Hematopoietic multipotent progenitor cell treated with erythropoietin and hydrocortisone succinate and interleukin-3 and kit ligand, for 17 days (in vitro differentiated cells): Measurements from ENCODE around the gene AP4S1.
"Not testable (repeated sequence)": the region's sequence is repeated elsewhere in the genome, so short reads cannot be mapped to it uniquely, and the experiment has no call there.

Experiments used
- DNase-seq: peaks from one replicate; pipeline ENCODE4 v3.0.0-alpha.2; 2015; ENCODE audit warnings: low spot score

The AP4S1 gene

DNA sequence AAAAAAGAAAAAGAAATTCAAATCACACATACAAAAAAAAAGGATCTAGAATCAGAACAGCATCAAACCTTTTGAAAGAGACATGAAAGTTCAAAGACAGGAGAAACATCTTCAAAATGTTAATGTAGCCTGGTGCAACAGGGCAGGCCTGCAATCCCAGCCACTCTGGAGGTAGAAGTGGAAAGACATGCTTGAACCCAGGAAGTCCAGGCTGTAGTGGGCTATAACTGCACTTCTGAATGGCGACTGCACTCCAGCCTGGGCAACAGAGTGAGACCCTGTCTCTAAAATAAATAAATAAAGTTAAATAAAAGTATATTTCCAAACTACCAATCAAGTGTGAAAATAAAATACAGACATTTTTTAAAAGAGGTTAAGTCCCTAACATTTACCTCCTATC is 18.7 kb upstream of the AP4S1 start:
- no peak for DNase-seq

DNA sequence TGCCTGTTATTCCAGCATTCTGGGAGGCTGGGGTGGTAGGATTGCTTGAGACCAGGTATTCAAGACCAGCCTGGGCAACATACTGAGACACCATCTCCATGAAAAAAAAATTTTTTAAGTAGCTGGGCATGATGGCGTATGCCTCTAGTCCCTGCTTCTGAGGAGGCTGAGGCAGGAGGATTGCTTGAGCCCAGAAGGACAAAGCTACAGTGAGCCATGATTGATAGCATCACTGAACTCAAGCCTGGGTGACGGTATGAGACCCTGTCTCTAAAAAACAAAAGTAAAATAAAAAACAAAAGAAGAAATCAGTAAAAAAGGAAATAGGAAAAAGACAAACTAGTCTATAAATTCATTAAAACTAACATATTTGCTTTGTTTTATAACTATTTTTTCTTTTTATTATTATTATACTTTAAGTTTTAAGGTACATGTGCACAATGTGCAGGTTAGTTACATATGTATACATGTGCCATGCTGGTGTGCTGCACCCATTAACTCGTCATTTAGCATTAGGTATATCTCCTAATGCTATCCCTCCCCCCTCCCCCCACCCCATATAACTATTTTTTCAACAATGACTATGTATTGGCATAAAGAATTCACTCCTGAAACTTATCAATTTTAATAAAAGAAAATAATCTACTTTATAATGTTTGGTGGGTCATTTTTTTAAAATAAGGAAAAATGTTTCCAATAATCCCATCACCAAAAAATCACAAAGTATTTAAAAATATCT is 15.4 kb upstream of the AP4S1 start:
- no peak for DNase-seq

DNA sequence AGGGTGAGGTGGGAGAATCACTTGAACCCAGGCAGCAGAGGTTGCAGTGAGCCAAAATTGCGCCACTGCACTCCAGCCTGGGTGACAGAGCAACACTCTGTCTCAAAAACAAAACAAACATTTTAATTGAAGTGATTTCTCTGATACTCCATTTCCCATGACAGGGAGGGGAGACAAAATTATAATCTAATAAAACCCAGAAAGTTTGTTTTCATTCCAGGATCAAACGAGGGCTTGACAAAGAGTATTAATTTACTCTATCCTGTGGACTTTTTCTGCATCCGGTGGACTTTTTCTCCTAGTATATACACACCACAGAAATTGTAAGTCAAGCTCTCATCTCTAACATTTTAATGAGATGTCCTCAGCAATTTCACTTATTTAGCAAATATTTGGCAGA is 14.5 kb upstream of the AP4S1 start:
- no peak for DNase-seq

DNA sequence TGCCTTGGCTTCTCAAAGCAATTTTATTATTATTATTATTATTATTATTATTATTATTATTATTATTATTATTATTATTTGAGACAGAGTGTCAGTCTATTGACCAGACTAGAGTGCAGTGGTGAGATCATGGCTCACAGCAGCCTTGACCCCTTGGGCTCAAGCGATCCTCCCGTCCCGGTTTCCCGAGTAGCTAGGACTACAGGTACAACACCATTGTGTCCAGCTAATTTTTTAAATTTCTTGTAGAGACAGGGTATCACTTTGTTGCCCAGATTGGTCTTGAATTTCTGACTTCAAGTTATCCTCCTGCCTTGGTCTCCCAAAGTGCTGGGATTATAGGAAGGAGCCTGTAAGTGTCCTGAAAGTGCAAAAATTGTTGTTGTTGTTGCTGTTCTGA is 11.6 kb upstream of the AP4S1 start:
- no peak for DNase-seq

DNA sequence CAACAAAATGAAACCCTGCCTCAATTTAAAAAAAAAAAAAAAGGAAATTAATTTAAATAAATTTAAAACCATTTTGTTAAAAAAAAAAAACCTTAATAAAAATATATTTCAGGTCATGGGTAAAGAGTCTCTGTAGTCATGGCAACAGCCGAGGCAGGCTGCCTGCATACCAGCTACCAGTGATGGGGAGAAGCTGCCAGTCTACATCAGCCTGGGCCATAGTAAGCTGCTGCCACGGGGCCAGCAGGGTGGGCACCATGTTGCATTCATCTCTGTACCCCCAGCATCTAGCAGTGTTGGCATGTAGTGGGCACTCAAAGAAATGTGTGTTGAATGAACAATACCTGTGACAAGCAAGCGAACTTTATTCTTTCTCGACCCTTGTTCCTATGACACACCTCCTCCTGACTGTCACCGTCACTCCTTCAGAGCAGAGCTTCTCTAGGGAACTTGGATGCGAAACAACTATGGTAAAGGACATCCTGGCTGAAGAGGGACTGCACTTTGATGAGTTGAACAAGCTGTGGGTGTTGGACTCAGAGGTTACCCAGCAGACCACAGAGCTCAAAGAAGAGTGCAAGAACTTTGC is 7.3 kb upstream of the AP4S1 start:
- no peak for DNase-seq

DNA sequence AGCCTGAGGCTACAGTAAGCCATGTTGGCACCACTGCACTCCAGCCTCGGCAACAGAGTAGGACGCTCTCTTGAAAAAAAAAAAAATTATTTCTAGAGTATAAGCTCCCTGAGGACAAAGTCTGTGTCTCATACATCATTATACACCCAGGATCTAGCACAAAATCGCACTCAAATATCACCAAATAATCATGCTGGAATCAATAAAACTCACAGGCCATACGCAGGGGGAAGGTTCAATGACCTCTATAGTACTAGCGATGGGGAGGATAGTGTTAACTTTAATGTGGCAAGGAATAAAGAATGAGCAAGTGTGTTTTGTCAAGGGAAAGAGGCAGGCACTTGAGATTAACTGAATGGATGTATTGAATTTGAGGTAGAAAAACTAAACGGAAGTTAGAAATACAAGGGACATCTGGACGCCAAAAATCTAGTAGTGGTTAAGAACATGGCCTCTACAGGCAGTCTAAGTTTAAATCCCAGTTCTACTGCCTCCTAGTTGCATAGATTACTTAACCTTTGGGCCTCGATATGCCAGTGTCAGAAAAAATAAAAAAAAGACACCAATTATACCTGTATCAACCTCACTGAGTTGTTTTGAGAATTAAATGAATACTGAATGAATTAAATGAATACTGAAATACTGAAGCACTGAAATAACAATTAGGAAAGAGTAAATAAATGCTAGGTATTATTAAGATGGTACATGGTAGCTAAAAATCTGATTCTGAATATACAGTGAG is 4.4 kb upstream of the AP4S1 start:
- DNase-seq, result no peak

DNA sequence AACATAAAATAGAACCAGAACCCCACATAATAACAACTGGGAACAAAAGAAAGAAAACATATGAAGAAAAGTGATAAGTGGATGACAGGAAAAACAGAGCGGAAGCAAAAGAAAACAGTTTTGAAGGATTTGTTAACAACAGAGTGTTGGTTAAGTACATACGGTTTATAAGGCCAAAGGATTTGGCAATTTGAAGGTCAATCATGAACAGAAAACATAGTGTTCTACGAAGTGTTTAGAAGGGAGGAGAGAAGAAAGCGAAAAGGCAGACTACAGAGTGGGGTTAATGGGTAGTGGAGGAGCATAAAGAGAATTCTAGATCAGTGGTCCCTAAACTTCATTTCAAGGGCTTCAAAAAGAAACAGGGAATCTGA is 3.9 kb upstream of the AP4S1 start:
- DNase-seq, result no peak

DNA sequence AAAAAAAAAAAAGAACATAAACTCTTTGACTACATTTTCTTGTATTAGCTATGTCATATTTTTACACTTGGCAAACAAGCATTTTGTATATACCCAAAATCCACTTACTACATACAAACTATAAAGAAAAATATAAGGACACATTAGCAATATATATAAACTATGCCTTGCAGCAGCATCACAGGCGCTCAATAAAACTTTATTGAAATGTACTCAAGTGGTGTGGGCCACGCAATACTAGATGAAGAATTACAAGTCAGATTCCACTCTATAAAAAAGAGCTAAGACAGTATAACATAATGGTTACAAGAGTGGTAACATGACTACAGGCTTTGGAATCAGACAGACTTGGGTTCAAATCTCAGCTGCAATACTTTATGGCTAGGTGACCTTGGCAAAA is 3.1 kb upstream of the AP4S1 start:
- no peak for DNase-seq

DNA sequence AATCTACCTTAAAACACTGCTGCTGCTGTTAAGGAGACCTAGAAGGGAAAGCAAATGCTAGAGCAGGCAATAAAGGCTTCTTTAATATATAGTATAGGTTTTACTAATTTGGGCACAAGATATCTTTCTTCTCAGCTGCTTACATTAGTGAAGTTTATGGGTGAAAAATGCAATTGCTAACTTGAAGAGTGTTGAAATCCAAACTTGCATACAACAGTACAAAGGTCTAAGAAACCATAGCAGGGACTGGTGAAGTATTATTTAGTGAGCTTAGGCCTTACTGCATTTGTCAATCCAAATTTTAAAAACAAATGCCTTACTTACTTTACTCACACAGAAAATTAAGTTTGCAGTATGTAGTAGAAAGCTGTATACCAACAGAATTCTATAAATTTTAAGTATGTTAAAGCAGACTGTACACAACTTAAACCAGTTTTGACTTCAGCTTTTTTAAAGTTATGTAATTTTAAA is 1.4 kb upstream of the AP4S1 start:
- DNase-seq, result peak; percentile 51

DNA sequence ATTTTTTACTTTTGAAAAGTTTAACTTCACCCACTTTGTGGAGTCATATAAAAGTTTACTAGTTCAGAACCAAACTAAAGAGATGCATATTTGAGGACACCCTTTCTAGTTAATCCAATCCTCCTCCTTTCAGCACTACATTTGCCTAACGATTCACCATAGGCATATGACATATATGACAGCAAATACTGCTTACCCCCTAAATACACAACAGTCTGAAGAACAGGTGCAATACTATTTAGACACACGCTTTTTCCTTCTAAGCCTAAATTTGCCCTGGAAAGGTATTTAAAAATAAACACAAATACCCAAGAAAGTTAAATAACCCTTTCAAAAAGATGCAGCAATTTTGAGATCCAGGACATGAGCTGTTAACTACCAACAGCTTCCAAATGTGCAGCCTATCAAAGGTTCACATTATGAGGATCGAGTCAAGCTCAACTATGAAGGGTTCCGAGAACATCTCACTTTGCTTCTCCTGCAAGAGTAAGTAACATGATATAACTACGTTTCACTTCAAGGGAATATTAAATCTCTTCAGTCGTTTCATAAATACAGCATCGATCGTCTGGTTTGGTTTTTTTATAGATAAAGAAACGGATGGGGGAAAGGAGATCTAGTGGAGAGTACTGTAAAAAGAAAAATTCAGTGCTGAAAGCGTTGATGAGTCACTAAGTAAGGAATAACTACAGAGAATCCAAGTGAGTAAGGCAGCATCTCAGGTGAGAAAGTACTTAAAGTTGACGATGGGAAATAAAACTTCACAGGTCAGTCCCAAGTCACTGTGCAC is 677 bp upstream of the AP4S1 start:
- peak; percentile 73 for DNase-seq

DNA sequence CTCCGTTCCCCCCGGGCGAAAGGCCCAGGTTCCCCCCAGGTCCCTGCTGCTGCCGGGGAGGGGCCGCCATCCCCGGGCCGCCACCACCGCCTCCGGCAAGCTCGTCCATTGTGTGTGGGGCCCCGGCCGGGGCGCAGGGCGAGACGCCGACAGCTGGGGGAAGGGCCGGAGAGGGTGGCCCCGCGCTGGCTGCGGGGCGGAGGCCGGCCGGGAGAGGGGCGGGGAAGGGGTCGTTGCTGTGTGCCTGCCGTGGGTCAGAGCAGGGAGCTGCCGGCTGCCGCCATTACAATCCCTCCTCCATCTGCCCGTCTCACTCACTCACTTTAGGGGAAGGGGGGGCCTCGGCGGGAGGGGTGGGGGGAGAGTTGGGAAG is 614 bp downstream of the AP4S1 start, which contains the start of gene STRN3:
STRN3 (minus strand) TSS at position 303 of the 373 bp plus-strand sequence; CDS start at position 109, 194 bp downstream.
- DNase-seq, result no peak

DNA sequence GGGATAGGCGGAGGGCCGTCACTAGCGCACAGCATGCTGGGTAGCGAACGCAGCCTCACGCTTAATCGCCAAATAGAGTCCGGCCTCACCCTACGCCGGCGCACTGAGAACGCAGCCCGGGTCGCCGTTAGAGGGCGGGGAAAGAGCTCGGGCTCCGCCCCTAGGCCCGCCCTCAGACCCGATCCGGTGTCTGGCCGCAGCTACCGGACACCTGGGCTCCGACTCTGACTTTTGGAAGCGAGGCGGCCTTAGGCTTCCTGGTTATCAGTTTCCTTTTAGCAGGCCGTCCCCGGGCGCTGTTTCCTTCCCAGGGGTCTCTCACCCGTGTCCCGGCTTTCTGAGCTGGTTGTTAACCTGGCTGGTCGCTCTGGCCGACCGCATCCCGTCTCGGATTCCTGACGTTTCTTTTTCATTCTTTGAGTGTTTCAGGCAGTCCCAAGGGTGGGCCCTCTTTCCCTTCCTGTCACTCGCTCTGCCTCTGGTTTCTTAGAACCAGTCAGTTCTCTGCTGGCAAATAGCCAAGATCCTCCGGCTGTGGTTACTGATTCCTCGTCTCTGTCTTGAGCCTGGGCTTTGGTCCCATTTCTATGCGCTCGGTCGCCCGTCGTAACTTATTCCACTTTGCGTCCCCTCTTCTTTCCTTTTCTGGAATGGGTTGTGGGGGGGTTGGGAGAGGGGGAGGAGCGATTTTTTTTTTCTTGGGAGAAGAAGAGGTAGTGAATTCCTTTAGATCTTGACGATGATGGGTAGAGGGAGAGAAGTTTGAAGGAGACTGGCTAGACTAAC is 1.2 kb downstream of the AP4S1 start:
- peak; percentile 98 for DNase-seq

DNA sequence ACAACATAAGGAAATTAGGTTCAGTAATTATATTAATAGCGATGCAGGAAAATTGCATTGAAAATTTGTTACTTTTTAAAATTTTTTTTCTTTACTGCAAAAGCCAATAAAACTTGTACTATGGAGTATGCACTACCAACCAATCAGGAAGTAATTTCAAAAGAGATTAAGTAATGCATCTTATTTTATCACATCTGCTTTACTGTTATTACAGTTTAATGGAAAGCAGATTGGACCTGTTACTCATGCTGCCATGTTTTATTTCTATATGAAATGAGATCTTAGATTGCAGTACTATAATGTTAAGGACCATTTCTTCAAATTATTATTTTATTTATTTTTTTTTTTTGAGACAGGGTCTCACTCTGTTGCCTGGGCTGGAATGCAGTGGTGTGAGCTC is 2.4 kb downstream of the AP4S1 start:
- DNase-seq, result no peak

DNA sequence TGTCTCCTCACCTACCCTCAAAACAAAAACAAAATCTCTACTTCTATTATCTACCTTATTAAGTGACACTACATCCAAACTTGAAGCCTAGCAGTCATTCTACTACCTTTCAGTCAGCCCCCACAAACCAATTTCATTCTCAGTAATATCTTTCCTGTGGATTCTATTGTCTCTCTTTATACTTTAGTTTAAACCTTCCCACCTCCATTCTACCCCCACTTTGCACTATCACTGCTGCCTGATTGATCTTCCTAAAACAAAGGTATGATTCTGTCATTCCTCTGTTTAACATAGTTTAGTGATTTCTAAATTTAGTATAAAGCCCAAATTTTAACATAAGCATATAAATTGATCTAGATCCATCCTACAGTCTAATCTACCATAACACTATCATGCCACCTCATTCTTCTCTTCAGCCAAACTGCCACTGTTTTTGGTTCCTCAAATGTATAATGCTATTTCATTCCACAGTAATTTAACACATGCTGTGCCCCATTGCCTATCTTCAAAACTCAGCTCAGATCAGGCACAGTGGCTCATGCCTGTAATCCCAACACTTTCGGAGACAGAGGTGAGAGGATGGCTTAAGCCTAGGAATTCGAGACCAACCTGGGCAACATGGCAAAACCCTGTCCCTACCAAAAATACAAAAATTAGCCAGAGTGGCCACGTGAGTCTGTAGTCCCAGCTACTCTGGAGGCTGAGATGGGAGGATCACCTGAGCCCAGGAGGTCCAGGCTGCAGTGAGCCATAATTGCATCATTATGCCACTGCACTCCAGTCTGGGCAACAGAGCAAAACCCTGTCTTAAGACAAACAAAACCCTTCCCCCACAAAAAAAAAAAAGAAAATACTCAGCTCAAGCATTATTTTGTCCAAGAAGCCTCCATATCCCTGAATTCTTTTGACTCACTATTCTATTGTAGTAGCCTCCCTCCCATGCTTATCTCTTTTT is 3.8 kb downstream of the AP4S1 start:
- no peak for DNase-seq

DNA sequence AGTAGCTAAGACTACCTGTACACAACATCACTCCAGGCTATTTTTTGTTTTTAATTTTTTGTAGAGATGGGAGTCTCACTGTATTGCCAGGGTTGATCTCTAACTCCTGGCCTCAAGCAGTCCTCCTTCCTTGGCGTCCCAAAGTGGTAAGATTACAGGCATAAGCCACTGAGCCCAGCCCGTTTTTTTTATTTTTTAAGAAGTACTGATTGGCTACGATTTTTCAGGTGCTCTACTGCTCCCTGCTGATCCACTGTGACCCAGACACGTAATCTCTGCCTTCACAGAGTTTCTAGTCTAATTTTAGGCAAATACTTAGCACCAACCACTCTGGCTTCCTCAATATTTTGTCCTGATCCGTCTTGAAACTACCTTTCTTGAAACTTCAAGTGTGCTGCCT is 5.0 kb downstream of the AP4S1 start:
- peak; percentile 53 for DNase-seq

DNA sequence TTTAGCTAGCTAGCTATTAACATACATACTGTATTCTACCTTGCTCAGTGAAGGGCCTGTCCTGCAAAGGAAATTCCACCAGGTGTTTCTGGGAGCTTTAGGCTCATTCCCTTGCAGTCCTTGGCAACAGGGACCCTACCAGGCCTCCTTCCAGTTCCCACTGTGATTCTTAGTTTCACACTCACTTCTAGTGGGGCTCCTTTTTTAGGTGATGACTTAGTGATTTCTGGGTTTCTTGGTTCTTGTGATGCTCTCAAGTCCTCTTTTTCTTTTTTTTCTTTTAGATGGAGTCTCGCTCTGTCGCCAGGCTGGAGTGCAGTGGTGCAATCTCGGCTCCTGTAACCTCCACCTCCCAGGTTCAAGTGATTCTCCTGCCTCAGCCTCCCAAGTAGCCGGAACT is 11.1 kb downstream of the AP4S1 start:
- no peak for DNase-seq

DNA sequence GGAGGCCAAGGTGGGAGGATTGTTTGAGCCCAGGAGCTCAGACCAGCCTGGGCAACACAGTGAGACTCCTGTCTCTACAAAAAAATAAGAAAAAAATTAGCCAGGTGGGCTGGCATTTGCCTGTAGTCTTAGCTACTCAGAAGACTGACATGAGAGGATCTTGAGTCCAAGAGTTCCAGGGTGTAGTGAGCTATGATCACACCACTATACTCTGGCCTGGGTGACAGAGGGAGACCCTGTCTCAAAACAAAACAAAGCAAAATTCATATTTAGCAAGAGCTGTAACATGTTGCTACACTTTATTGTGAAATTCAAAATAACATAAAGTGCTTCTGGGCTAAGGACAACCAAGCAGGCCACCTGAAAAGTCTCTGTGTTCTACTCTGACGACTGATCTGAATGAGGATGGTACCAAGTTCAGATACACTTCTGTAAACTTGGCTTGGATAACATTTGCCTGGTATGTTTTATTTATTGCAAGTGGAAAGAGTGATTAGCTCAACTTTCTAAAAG is 12.3 kb downstream of the AP4S1 start:
- peak; percentile 48 for DNase-seq

DNA sequence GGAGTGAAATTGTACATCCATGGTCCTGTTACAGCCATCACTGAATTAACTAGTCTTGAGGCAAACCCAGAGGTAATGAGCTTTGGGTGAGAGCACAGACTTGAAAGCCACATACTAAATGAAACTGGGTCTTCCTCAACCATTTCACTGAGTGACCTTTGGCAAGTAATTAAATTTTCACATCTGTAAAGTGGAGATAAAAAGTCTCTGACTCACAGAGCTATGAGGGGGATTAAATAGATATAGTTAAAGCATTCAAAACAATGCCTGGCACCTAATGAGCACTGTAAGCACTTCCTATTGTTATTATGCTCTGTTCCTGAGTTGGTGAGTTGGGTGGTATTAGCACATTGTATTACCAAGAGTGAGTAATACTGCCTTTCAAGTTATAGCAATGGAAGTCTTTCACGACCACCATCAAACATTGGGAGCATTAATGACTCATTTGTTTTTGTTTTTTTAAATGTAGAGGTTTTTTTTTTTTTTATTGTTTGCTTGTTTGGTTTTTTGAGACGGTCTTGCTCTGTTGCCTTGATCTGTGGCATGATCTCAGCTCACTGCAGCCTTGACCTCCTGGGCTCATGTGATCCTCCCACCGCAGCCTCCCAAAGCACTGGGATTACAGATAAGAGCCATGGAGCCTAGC is 13.2 kb downstream of the AP4S1 start:
- peak; percentile 78 for DNase-seq

DNA sequence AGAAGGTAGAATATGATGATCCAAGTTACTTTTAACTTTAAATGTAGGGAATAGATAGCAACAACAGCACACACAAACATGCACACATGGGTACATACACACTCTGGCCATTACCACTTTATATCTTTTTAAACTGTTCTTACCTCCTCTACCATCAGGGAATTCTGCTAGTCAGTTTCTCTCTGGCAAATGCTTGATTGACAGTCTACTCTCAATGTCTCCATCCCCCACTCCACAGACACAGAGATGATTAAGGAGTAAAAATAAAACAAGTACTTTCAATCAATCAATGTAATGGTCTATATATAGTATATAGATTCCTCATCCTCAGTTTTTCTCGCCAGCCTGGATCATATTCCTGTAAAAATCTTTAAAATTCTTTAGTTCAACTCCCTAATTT is 16.9 kb downstream of the AP4S1 start:
- DNase-seq, result no peak

DNA sequence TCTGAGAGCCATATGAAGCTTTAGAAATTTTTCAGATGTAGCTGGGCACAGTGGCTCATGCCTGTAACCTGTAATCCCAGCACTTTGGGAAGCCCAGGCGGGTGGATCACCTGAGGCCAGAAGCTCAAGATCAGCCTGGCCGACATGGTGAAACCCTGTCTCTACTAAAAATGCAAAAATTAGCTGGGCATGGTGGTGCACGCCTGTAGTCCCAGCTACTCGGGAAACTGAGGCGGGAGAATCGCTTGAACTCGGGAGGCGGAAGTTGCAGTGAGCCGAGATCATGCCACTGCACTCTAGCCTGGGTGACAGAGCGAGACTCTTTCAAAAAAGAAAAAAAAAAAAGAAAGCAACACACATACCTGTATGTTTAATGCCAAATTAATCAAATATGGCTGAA is 17.4 kb downstream of the AP4S1 start:
- DNase-seq, result not testable (repeated sequence)
